Activated naive CD8-positive, alpha-beta T cell (primary cell): Measurements from ENCODE around the gene ABAT.

Experiments
- H3K27ac Mint-ChIP-seq: one replicate; pipeline ENCODE4 v1.8.0; 2021; ENCODE audit warnings: mixed read lengths
- H3K27me3 Mint-ChIP-seq: one replicate; pipeline ENCODE4 v1.8.0; 2021; ENCODE audit warnings: mixed read lengths
- H3K36me3 Mint-ChIP-seq: one replicate; pipeline ENCODE4 v1.8.0; 2021; ENCODE audit warnings: mixed read lengths
- H3K4me1 Mint-ChIP-seq: one replicate; pipeline ENCODE4 v1.8.0; 2021; ENCODE audit warnings: low read depth, mixed read lengths
- H3K4me3 Mint-ChIP-seq: one replicate; pipeline ENCODE4 v1.8.0; 2021; ENCODE audit warnings: mild to moderate bottlenecking, mixed read lengths
- H3K9me3 Mint-ChIP-seq: one replicate; pipeline ENCODE4 v1.8.0; 2021; ENCODE audit warnings: low read depth, mixed read lengths

The ABAT gene

GRCh38 chr16:8665529-8665928 is 8.9 kb upstream of the ABAT start:
- H3K4me3 Mint-ChIP-seq: no peak overlapping the region
- H3K27ac Mint-ChIP-seq: no peak overlapping the region
- H3K27me3 Mint-ChIP-seq: no peaks in the 10 kb centered on the region
- H3K36me3 Mint-ChIP-seq: peaks cover 12% of the 10 kb centered on the region
- H3K9me3 Mint-ChIP-seq: no peaks in the 10 kb centered on the region
- no peaks in the 10 kb centered on the region for H3K4me1 Mint-ChIP-seq

DNA sequence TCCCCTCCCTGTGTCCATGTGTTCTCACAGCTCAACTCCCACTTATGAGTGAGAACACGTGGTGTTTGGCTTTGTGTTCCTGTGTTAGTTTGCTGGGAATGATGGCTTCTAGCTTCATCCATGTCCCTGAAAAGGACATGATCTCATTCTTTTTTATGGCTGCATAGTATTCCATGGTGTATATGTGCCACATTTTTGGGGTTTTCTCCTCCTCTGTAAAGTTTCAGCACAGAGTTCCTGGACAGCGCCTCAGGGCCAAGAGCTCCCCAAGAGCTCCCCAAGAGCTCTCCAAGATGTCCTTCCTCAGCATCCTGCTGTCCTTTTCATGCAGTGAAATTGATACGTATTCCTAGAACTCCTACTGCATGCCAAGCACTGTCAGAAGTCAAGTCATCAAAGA is 6.9 kb upstream of the ABAT start:
- Mint-ChIP-seq H3K4me3 (no peak overlapping the region), H3K9me3 (no peaks in the 10 kb centered on the region), H3K4me1 (no peaks in the 10 kb centered on the region), H3K27ac (no peak overlapping the region), H3K36me3 (peaks cover 13% of the 10 kb centered on the region), H3K27me3 (no peaks in the 10 kb centered on the region)

- no peak overlapping the region for H3K4me3 Mint-ChIP-seq
- no peaks in the 10 kb centered on the region for H3K9me3 Mint-ChIP-seq
Observed at GRCh38 chr16:8668113-8668512, 6.3 kb upstream of the ABAT start.

DNA sequence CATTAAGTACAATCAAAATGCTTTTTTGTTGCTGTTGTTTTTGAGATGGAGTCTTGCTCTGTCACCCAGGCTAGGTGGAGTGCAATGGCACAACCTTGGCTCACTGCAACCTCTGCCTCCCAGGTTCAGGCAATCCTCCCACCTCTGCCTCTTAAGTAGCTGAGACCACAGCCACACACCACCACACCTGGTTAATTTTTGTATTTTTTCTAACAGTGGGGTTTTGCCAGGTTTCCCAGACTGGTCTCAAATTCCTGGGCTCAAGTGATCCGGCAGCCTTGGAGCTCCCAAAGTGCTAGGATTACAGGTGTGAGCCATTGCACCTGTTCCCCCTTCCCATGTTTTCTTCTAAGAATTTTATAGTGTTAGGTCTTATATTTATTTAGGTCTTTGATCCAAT is 4.9 kb upstream of the ABAT start:
- peaks cover 4% of the 10 kb centered on the region for H3K4me1 Mint-ChIP-seq
- no peak overlapping the region for H3K27ac Mint-ChIP-seq
- H3K9me3 Mint-ChIP-seq: no peaks in the 10 kb centered on the region
- no peak overlapping the region for H3K4me3 Mint-ChIP-seq
- peaks cover 11% of the 10 kb centered on the region for H3K36me3 Mint-ChIP-seq
- no peaks in the 10 kb centered on the region for H3K27me3 Mint-ChIP-seq

More at GRCh38 chr16:8668113-8668512, 6.3 kb upstream of the ABAT start:
- no peak overlapping the region for H3K27ac Mint-ChIP-seq
- H3K36me3 Mint-ChIP-seq: peaks cover 12% of the 10 kb centered on the region
- no peaks in the 10 kb centered on the region for H3K27me3 Mint-ChIP-seq
- H3K4me1 Mint-ChIP-seq: no peaks in the 10 kb centered on the region

- peaks cover 7% of the 10 kb centered on the region for H3K36me3 Mint-ChIP-seq
- H3K27ac Mint-ChIP-seq: no peak overlapping the region
- H3K4me1 Mint-ChIP-seq: peaks cover 8% of the 10 kb centered on the region
- H3K9me3 Mint-ChIP-seq: no peaks in the 10 kb centered on the region
- no peak overlapping the region for H3K4me3 Mint-ChIP-seq
- H3K27me3 Mint-ChIP-seq: no peaks in the 10 kb centered on the region
Observed at GRCh38 chr16:8670014-8670560, 4.3 kb upstream of the ABAT start.

DNA sequence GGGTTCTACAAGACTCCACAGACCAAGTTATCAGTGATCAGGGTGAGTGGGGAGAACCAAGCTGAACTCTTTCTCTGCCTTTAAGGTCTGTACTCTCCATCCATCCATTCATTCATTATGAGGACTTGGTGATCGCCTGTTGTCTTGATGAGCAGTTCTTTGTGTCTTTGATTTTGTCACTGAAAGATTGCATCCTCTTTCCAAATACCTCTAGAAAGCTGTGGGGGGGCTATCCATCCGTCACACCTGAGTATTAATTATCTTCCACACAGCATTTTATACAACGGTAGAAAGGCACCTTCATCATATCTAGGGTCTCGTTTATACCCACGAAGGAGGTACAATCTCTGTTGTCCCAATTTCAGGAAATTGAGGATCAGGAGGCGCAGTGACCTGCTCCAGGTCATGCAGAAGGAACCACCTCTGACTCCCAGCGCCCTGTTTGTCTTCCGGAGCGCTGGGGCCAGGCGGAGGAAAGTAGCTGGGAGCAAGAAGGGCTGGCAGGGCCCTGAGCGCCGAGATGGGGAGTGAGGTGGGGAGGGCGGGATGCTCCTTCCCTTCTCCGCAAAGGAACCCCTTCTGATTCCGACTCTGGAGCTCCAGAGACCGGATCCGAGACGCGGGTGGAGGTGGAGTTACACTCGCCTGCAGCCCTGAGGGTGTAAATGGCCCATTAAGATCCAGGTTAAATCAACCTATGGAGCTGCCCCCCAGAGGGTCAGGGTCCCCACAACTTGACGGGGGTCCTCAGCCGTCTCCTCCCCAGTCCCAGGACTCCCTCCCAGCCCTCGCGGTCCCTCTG is 605 bp upstream of the ABAT start:
- Mint-ChIP-seq H3K27ac (peak overlapping the region; percentile 41), H3K9me3 (no peaks in the 10 kb centered on the region), H3K4me3 (peak overlapping the region; percentile 83), H3K27me3 (no peaks in the 10 kb centered on the region), H3K36me3 (peaks cover 8% of the 10 kb centered on the region), H3K4me1 (peaks cover 18% of the 10 kb centered on the region)

- Mint-ChIP-seq H3K27ac (peak overlapping the region; percentile 86), H3K4me1 (peaks cover 18% of the 10 kb centered on the region), H3K27me3 (no peaks in the 10 kb centered on the region), H3K4me3 (peak overlapping the region; percentile 96), H3K9me3 (peaks cover 3% of the 10 kb centered on the region), H3K36me3 (peaks cover 12% of the 10 kb centered on the region)
Observed at GRCh38 chr16:8675183-8676159, 1.1 kb downstream of the ABAT start.

GRCh38 chr16:8676160-8676547 is 1.7 kb downstream of the ABAT start:
- H3K27ac Mint-ChIP-seq: no peak overlapping the region
- H3K27me3 Mint-ChIP-seq: no peaks in the 10 kb centered on the region
- H3K9me3 Mint-ChIP-seq: peaks cover 3% of the 10 kb centered on the region
- H3K4me1 Mint-ChIP-seq: peaks cover 18% of the 10 kb centered on the region
- peak overlapping the region; percentile 42 for H3K4me3 Mint-ChIP-seq
- H3K36me3 Mint-ChIP-seq: peaks cover 11% of the 10 kb centered on the region

DNA sequence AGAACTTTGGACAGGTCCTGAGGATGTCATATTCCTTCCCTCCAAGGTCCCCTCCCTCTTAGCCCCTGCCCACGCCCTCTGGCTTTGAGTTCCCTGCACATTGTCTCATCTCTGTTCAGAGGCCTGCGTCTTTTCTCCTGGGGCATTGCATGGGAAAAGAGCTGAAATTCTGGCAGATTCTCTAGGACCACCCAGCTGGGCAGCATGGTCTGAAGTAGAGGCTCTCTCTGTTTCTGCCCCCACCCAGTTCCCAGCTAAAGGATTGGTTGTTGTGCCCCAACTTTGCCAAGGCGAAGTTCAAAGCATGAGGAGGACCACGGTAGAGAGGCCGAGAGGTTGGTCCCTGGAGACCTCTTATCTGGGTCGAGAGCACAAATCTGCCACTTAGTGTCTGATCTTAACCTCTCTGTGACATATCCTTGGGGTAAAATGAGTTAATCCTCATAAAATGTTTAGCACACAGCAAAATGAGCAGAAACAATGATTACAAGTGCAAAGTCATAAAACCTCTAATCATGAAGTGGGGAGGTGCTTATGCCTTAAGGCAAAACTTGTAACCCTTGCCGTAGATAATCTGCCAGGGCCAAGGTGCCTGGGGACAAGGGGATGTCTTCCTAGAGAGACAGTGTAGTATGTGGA is 2.4 kb downstream of the ABAT start:
- Mint-ChIP-seq H3K27me3 (no peaks in the 10 kb centered on the region), H3K4me1 (peaks cover 18% of the 10 kb centered on the region), H3K36me3 (peaks cover 11% of the 10 kb centered on the region), H3K9me3 (peaks cover 3% of the 10 kb centered on the region), H3K27ac (no peak overlapping the region), H3K4me3 (no peak overlapping the region)

GRCh38 chr16:8677481-8677880 is 3.1 kb downstream of the ABAT start:
- no peaks in the 10 kb centered on the region for H3K27me3 Mint-ChIP-seq
- peaks cover 18% of the 10 kb centered on the region for H3K4me1 Mint-ChIP-seq
- peaks cover 3% of the 10 kb centered on the region for H3K9me3 Mint-ChIP-seq
- H3K4me3 Mint-ChIP-seq: no peak overlapping the region
- H3K27ac Mint-ChIP-seq: no peak overlapping the region
- H3K36me3 Mint-ChIP-seq: peaks cover 11% of the 10 kb centered on the region

- Mint-ChIP-seq H3K27ac (no peak overlapping the region), H3K27me3 (no peaks in the 10 kb centered on the region), H3K9me3 (peaks cover 3% of the 10 kb centered on the region), H3K4me1 (peaks cover 18% of the 10 kb centered on the region), H3K4me3 (no peak overlapping the region), H3K36me3 (peaks cover 11% of the 10 kb centered on the region)
Observed at GRCh38 chr16:8678068-8678927, 3.9 kb downstream of the ABAT start.

DNA sequence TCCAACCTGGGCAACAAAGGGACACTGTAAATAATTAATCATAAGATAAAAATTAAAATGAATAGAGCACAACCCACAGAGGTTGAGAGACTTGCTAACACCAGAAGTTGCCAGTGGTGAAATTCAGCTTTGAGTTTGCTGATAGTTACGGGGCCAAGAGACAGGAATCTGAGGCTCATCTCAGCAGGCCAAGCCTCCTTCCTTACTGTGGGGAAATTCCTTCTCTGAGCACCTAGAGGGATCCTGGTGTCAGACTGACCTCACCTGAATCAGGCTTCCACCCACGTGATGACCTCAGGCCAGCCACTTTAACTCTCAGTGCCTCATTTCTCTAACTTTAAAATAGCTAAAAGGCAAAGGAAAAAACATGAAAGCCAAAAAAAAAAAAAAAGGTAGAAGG is 4.7 kb downstream of the ABAT start:
- peaks cover 3% of the 10 kb centered on the region for H3K9me3 Mint-ChIP-seq

DNA sequence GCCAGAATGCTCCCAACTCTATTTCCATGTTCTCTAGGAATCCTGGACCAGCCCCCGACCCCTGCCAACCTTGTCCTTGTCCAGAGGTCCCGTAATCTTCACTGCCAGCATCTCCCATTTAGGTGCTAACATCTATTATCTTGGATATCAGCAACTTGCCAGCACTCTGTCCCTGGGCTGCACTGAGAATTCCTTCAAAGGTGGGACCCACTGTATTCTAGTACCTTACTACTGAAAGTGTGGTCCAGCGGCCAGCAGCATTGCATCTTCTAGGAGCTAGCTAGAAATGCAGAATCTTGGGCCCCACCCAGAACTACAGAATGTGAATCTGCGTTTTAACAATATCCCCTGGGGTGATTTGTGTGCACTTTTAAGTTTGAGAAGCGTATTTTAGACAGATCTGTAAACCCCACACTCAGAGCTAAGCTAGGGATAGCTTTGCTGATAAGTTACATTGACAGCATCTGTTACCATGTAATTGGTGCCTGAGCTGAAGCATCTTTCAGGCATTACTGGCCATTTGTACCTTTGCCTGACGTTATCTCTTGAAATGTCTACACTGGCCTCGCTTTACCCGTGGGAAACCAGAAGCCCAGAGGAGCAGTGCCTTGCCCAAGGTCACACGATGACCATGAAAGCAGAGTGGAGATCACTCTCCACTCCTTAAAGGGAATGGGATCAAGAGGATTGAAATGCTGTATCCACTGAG is 8.3 kb downstream of the ABAT start:
- H3K4me3 Mint-ChIP-seq: no peak overlapping the region
- H3K4me1 Mint-ChIP-seq: no peaks in the 10 kb centered on the region
- no peaks in the 10 kb centered on the region for H3K27me3 Mint-ChIP-seq
- peaks cover 3% of the 10 kb centered on the region for H3K9me3 Mint-ChIP-seq
- H3K27ac Mint-ChIP-seq: no peak overlapping the region
- H3K36me3 Mint-ChIP-seq: peaks cover 22% of the 10 kb centered on the region

More for the DNA sequence above, 4.7 kb downstream of the ABAT start:
- Mint-ChIP-seq H3K27ac (no peak overlapping the region), H3K4me3 (no peak overlapping the region), H3K4me1 (peaks cover 14% of the 10 kb centered on the region), H3K27me3 (no peaks in the 10 kb centered on the region), H3K36me3 (peaks cover 13% of the 10 kb centered on the region)
